Activated effector memory CD4-positive, alpha-beta T cell treated with anti-CD3 and anti-CD28 coated beads, Interleukin-2, amount 50 U/mL, for 16 hours (primary cell): ENCODE results near the gene USP10.

Experiments used
- DNase-seq: peaks from one replicate; pipeline ENCODE4 v3.0.0-alpha.2; 2020

Gene USP10

DNA sequence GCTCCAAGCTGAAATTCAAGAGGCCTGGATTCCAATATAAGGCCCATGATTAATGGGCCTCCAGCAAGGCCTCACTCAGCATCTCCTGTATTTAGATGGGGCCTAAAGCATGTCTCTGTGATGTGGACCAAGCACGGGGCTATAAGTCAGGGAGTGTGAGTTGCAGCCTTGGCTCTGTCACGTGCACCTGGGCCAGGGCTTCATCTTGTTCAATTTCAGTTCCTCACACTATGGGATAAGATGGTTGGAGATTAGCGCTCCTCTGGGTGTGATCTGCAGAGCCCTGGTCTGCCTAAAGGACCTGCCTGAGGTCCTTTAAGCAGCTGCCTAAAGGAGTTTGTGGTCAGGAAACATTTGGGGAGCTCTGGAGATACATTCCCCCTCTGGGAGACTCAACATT, 26.2 kb upstream of the USP10 start:
- no peak for DNase-seq

DNA sequence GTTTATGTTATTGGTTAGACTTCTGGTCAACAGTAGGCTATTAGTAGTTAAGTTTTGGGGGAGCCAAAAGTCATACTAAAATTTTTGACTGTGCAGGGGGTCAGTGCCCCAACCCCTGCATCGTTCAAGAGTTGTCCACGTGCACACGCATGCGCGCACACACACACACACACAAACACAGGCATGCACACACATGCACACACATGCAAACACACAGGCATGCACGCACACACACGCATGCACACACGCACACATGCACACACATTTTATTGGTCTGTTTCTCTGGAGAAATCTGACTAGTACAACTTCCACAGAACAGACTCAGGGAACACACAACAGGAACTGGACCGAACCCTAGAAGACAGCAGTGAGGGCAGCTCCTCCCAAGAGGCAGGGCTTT, 24.4 kb upstream of the USP10 start:
- DNase-seq: no peak

DNA sequence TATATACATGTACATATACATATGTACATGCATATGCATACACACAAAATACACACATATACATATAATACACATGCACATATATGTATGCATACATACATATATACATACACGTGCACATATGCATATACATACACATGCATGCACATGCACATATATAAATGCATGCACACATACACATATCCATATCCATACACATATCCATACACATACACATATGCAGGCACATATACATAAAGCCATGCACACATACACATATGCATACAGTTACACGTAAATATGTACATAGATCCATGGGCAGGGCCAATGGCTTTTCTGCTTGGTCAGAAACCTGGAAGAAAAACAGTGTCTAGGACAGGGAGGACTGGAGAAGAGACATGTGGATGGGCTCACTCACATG, 23.9 kb upstream of the USP10 start:
- DNase-seq: no peak

DNA sequence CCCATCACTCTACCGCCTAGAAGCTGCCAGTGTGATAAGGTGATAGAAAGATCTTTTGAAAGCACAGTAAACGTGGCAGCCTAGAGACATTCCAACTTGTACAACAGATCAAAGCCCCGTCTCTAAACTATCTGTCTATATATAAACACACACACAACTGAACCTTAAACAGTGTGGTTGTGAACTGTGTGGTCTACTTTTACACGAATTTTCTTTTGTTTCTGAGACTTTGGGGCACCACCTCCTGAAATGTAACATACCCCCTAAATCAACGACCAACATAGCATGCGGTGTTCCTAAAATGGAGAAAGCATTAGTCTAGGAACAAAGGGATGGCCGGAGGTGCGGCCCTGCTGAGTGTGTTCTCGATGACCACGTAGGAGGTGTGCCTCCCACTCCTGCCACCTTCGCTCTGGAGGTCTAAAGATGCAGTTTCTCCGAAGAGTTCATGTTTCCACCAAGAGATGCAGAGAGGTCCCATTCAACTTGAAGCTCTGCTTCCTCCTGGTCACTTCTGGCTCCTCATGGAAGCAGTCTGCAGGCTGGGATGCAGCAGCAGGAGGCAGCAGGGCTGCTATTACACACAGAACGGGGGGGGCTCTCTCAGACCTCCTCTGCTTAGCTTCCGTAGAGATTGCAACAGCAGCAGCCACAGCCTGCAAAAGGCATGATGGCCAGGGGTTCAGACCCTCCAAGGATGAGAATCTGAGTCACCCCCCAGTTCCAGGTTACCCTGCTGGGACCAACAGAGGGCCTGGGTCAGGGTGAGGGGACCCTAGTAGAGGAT, 22.6 kb upstream of the USP10 start:
- peak; percentile 48 for DNase-seq

DNA sequence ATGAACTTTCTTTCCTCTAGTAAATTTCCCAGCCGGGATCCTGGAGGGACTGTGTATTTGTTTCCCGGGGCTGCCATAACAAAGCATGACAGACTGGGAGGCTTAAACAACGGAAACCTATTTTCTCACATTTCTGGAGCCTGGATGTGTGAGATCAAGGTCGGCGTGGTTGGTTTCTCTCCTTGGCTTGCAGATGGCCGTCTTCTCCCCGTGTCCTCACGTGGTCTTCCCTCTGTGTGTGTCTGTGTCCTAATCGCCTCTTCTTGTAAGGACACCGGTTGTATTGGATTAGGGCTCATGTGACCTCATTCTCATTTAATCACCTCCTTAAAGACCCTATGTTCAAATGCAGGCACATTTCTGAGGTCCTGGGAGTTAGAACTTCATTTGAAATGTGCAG, 22.0 kb upstream of the USP10 start:
- no peak for DNase-seq

DNA sequence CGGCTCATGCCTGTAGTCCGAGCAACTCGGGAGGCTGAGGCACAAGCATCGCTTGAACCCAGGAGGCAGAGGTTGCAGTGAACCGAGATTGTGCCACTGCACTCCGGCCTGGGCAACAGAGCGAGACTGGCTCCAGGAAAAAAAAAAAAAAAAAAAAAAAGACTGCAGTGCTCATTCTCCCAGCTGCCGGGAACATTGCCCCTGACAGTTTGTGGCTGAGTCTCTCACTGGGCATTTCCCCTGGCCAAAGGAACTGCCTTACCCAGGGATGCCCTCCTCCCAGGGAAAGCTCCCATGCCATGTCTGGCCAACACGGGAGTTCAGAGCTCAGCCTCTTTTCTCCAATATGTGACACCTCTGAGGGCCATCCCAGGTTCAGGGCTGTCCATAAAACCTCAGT, 21.3 kb upstream of the USP10 start:
- peak; percentile 5 for DNase-seq

DNA sequence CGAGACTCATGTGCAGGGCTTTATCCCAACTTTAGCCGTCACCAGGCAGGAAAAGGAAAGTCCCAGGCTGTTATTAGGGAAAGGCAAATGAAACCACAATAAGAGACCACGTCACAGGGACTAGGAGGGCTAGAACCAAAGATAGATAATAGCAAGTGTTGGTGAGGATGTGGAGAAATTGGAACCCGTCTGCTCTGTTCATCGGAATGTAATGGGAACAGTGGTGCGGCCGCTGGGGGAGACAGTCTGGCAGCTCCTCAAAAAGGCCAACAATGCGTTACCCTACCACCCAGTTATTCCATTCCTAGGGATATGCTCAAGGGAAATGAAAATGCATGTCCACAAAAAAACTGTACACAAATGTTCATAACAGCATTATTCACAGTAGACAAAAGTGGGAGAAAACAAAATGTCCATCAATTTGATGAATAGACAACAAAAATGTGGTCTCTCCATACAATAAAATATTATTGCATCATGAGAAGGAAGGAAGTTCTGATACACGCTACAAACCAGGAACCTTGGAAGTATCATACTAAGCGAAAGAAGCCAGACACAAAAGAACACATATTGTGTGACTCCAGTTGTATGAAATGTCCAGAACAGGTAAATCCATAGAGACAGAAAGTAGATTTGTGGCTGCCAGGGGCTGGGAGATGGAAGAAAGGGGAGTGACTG, 19.5 kb upstream of the USP10 start:
- DNase-seq: peak; percentile 22

DNA sequence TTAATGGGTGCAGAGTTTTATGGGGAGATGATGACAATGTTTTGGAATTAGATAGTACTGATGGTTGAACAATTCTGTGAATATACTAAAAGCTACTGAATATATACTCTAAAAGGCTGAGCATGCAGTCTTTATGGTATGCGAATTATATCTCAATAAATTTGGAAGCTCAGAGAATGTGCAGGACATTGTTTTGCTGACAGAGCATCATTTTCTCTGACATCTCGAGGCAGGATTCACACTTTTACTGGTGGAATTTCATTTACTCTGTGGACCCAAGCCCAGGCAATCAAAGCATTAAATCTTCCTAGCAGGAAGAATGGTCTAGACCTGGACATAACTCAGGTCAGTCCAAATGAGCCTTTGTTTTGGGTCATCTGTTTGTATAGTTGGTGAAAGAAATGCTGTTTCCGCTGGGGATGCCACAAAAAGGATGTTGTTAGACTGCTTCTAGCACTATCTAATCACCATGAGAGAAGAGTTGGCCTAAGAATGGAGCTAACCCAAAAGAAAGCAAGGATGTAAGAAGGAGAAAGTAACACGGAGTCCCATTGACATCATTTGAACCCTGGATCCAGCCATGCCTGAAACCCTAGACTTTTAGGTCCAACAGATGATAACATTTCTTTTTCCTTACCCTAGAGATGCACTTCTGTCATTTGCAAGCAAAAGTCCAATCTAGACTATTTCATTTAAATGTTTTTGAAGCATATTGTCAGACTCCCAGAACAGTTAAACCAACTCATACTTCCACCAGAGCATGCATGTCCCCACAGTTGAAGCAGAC, 18.8 kb upstream of the USP10 start:
- no peak for DNase-seq

DNA sequence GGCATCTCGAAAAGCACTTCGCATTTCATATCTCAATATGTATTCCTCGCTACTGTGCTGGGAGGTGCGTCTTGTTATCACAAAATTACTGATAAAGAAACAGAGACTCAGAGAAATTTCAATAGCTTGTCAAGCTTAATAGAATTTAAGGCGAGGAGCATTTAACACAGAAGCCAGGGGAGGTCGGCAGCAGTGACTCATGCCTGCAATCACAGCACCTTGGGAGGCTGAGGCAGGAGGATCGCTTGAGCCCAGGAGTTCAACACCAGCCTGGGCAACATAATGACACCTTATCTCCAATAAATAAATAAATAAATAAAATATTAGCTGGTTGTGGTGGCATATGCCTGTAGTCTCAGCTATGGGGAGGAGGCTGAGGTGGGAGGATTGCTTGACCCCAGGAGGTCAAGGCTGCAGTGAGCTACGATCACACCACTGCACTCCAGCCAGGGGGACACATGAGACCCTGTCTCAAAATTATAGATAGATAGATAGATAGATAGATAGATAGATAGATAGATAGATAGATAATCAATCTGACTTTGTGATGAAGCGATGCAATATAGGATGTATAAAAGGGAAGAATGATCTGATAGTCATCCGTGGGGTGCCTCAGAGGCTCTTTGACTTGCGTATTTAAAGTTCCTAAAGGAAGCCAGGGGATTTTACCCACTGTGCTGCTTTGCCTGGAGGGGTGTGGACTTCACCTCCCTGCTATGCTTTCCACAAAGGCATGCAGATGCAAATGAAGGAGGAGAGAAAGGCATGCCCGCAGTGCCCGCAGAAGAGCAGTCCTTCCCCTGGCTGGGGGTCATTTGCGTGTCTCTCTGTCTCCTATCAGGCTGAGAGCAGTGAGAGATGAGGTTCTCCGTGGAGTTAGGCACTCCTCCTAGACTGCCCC, 15.9 kb upstream of the USP10 start:
- peak; percentile 17 for DNase-seq

DNA sequence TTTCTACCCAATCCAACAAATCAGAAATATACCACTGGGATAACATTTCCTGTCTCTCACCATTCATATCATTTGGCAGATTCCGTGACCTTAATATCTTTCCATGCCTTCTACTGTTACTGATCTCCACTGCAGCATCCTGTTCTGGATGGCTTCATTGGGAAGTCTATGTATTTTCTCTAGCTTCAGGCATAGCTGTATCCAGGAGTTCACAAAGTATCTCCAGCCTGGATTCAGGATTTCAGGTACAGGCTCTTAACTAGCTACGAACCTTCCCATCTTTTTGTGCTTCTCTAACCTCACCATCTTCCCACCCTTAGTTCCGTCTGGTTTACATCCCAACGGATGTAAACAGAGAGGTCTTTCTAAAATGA, 15.2 kb upstream of the USP10 start:
- DNase-seq: no peak

DNA sequence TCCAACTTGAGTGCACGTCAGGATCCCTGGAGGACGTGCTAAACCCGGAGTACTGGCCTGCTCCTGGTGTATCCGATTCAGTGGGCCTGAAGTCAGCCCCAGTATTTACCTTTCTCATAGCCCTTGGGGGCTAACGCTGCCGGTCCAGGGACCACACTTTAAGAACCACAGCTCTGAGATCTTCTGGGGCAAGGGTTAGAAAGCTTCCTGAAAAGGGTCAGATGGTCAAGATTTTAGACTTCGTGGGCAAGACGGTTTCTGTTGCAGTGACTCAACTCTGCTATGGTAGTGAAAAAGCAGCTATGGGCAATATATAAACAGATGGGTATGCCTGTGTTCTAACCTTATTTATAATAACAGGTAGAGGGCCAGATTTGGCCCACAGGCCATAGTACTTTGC, 14.6 kb upstream of the USP10 start:
- DNase-seq: no peak

DNA sequence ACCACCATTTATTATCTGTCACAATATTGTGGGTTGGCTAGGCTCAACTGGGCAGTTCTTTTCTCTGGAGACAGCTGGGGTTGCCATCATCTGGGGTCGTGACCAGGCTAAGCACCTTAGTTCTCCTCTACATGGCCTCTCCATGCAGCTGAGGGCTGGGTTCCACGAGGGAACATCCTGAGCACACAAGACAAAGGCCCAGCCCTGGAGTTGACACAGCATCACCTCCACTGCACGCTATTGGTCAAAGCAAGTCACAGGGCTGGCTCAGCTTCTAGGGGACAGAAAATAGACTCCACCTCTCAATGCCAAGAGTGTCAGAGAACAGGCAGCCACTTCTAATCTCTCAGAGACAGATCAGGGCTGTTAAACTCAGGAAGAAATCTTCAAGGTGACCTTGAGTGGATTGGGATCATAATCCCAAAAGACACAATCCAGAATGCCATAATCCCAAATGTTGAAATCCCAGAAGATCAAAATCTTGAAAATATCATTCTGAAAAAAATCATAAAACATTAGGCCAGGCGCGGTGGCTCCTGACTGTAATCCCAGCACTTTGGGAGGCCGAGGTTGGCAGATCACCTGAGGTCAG, 13.0 kb upstream of the USP10 start:
- DNase-seq: peak; percentile 24

DNA sequence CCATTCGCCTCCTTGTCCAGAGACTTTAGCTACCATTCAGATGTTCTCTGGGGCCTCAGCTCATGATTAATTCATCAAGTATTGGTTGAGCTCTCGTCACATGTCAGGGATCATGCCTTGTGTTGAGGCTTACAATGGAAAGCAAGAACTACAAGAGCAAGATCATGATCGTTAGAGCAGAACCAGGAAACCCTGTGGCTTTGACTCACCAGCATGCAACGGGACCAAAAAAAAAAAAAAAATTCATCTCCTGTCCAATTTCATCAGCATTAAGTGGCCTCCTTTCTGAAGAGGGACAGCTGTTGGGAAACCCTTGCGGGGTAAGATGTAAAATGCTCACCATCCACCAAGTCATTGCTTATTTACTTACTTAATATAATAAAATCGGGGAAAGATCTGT, 12.1 kb upstream of the USP10 start:
- DNase-seq: no peak

DNA sequence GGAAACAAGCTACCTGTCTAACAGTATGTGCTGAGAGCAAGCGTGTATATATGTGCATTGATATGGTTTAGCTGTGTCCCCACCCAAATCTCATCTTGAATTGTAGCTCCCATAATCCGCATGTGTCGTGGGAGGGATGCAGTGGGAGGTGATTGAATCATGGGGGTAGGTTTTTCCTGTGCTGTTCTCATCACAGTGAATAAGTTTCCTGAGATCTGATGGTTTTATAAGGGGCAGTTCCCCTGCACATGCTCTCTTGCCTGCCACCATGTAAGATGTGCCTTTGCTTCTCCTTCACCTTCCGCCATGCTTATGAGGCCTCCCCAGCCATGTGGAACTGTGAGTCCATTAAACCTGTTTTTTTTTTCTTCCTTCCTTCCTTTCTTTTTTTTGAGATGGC, 11.6 kb upstream of the USP10 start:
- peak; percentile 50 for DNase-seq

DNA sequence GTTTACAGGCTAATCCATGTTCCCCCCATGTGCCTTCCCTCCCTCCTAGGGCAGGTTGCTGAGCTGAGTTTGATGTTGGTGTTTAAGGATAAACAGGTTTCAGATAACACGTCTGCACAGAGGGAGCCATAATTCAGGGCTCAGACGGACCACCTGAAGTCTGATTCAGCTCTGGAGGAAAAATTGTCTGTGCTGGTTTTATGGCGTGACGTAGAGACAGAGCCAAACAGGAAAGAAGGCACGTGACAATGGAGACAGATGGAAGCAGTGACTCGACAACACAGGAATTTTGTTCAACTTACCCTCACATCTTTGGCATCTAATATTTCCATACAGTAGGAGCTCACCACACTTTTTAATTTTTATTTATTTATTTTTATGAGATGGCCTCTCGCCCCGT, 10.7 kb upstream of the USP10 start:
- DNase-seq: peak; percentile 5

DNA sequence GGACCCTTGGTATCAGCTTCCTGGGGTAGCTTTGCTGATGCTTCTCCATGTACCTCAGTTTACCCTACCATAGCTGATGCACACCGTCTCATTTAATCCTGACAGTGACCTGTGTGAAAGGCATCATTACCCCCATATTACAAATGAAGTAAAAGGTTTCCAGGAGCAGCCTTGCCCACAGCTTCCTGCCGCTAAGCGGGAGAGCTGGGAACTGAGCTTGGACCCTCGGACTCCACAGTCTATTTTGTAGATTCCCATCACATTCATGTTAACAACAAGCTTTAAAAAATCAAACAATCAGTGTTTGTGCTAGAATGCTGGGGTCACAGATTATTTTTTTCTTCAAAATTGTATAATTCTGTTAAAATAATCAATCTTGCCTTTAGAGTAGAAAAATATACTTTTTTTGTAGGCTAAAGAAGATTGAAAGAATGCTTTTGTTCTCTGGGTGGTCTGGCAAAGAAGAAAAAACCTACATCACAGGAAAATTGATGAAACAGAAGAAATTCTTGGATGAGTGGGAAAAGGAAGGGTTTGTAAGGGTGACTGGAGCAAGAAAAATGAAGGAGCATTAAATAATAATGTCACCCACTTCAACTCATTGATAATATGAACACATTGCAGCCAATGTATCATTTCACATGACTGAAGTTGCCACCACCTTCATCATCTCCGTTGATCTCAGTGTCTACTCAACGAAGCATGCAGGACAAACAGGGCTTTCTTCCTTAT, 9.5 kb upstream of the USP10 start:
- peak; percentile 5 for DNase-seq

DNA sequence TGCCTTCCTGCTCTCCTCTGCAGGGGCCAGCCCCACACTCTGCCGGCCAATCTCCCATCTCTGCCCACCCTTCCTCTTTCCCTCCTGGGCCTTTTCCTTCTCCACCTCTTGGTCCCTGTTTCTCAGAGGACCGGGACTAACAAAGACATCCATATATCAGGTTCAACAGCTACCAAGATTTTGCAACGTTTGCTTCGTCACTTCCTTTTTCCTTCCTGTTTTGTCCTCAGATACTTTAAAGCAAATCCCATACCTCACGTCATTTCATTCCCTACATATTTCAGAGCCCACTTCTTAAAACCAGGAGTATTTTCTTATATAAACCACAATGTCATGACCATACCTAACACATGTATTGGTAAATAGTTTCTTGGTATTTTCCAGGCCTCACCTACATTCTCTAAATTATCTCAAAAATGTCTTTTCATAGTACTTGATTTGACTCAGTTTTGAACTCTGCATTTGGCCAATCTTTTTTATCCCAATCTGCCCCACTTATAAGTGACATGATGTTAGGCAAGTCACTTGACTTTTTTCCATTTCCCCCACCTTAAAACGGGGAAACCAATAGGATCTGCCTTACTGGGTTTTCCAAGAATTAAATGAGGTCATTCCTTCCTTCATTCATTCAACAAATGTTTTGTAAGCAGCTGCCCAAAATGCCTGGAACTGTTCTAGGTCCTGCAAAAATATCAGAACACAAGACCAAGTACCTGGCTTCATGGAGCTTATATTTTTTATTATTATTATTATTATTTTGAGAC, 7.2 kb upstream of the USP10 start:
- peak; percentile 12 for DNase-seq

DNA sequence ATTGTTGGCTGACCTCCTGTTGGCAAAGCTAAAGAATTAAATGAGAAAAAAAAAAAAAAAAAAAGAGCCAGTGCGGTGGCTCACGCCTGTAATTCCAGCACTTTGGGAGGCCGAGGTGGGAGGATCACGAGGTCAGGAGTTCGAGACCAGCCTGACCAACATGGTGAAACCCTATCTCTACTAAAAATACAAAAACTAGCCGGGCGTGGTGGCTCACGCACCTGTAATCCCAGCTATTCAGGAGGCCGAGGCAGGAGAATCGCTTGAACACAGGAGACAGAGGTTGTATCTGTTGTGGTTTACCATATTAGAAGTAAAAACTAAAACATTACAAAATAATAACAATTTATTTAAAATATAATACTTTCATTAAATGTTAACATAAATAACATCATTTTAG, 5.9 kb upstream of the USP10 start:
- DNase-seq: peak; percentile 28

DNA sequence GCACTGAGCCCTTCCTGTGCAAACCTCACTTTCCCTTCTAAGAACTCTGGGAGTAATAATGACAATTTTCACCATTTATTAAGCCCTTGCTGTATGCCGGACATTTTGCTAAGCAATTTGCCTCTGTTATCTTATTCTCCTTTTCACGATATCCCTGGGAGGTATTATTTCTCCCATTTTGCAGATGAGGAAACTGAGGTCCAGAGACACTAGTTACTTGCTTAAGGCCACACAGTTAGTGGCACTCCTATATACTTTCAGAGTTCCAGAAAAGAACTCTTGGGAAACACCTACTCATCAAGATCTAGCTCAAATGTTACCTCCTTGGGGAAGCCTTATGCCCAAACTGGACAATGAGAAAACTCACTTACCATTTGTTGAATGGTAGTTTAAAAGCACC, 4.8 kb upstream of the USP10 start:
- DNase-seq: no peak

DNA sequence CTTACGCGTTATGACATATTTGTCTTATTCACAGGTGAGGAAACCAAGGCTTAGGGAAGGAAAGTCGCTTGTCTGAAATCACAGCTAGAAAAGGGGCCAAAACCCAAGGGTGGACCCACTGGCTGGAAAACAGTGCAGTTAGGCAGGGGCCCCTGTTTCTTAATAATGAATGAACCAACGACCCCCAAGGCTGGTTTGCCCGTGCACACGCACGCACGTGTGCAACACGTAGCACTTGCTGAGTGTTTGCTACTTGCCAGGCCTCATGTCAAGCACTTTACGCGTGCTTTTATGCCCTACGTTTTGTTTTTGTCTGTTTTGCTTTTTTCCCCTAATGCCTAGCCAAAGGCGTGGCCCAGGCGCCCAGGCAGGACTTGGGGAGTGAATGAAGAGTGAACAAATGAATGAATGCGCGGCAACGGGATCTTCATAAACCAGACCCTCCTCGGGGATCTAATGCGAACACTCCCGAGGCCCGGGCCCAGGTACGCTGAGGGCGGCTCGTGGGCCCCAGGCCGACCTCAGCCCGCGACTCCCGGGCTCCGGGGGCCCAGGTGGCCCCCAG, 571 bp upstream of the USP10 start:
- DNase-seq: no peak
